ENCODE results near the gene CD200R1. TPM values are rescaled to one million over a fixed set of nuclear protein-coding genes. Genes with fewer than 3 reads are reported as not detected.

Gene CD200R1
- total and polyA plus RNA-seq, 2 of the 8 experiments (the other 6 are each of a cell fraction or from before 2014, with no cell fraction given): 0.02 TPM; not detected in 1

Other genes with a start within 250 kb of the CD200R1 start
- gene CD200R1L, start 128.2 kb downstream of the CD200R1 start, total RNA-seq (2021; fragmentation: NEBNext Ultra II Directional; extraction: Animal tissue kit (Norgen Biotek cat#: 25700)): not detected in 2 replicates
- gene CD200R1L, start 128.2 kb downstream of the CD200R1 start, polyA plus RNA-seq (2011; rRNA removed): not detected in 2 replicates
- 25.8 and 28.8 TPM in 2 replicates for gene GTPBP8, start 15.9 kb upstream of the CD200R1 start, total RNA-seq (2021; fragmentation: NEBNext Ultra II Directional; extraction: Animal tissue kit (Norgen Biotek cat#: 25700))
- 27.6 and 42.2 TPM in 2 replicates for gene GTPBP8, start 15.9 kb upstream of the CD200R1 start, polyA plus RNA-seq (2011; rRNA removed)
- 6.0 and 6.9 TPM in 2 replicates for gene BOC, start 236.5 kb upstream of the CD200R1 start, total RNA-seq (2021; fragmentation: NEBNext Ultra II Directional; extraction: Animal tissue kit (Norgen Biotek cat#: 25700))
- gene BOC, start 236.5 kb upstream of the CD200R1 start, polyA plus RNA-seq (2011; rRNA removed): 9.3 and 10.6 TPM in 2 replicates